SK-N-SH (cell line): ENCODE results near the gene NOP16.

Experiments
- EP300 ChIP-seq, 2 experiments: IDR thresholded peaks; 2 replicates each; pipeline versions ENCODE4 v1.4.0 to v1.6.1; 2012; ENCODE audit warnings: borderline replicate concordance in 1 of 2, low read depth in 1 of 2, low read length in 1 of 2
- FOSL2 ChIP-seq: IDR thresholded peaks from 2 replicates; pipeline ENCODE4 v1.4.0; 2012; ENCODE audit warnings: low read depth, mild to moderate bottlenecking, moderate library complexity, borderline replicate concordance
- FOXM1 ChIP-seq: IDR thresholded peaks from 2 replicates; pipeline ENCODE4 v1.4.0; 2012; ENCODE audit warnings: low read depth, mild to moderate bottlenecking
- GABPA ChIP-seq: IDR thresholded peaks from 2 replicates; pipeline ENCODE4 v1.4.0; 2012; ENCODE audit warnings: low read depth, mild to moderate bottlenecking
- JUND ChIP-seq: IDR thresholded peaks from 2 replicates; pipeline ENCODE4 v1.4.0; 2012
- POLR2AphosphoS5 ChIP-seq: IDR thresholded peaks from 2 replicates; pipeline ENCODE4 v1.6.1; 2012; ENCODE audit warnings: low read depth, low read length
- RAD21 ChIP-seq: IDR thresholded peaks from 2 replicates; pipeline ENCODE4 v1.6.1; 2012; ENCODE audit warnings: mild to moderate bottlenecking, low read length
- SIN3A ChIP-seq: IDR thresholded peaks from 2 replicates; pipeline ENCODE4 v1.6.1; 2012; ENCODE audit warnings: low read depth, mild to moderate bottlenecking, low read length, moderate library complexity, borderline replicate concordance
- SMC3 ChIP-seq: IDR thresholded peaks from 2 replicates; pipeline ENCODE4 v1.6.1; 2012; ENCODE audit warnings: low read depth, low read length, improper control_type of control experiment
- TAF1 ChIP-seq: IDR thresholded peaks from 2 replicates; pipeline ENCODE4 v1.6.1; 2012; ENCODE audit warnings: low read depth, mild to moderate bottlenecking, low read length, moderate library complexity, borderline replicate concordance
- TEAD4 ChIP-seq: IDR thresholded peaks from 2 replicates; pipeline ENCODE4 v1.4.0; 2012; ENCODE audit warnings: mild to moderate bottlenecking, borderline replicate concordance; ENCODE audit not compliant: insufficient read depth
- YY1 ChIP-seq: IDR thresholded peaks from 2 replicates; pipeline ENCODE4 v1.4.0; 2012; ENCODE audit warnings: low read depth, mild to moderate bottlenecking
- TF ChIP-seq, protein P1 (sequence below): fragments of 200-600 bp; sonication (generic); IDR thresholded peaks from 2 replicates; pipeline ENCODE4 v1.6.1; 2017; ENCODE audit warnings: antibody characterized with exemption, mild to moderate bottlenecking, moderate library complexity
- TF ChIP-seq, protein P2 (sequence below): IDR thresholded peaks from 2 replicates; pipeline ENCODE4 v1.6.1; 2012; ENCODE audit warnings: mild to moderate bottlenecking, low read depth, low read length, moderate library complexity

DNA sequence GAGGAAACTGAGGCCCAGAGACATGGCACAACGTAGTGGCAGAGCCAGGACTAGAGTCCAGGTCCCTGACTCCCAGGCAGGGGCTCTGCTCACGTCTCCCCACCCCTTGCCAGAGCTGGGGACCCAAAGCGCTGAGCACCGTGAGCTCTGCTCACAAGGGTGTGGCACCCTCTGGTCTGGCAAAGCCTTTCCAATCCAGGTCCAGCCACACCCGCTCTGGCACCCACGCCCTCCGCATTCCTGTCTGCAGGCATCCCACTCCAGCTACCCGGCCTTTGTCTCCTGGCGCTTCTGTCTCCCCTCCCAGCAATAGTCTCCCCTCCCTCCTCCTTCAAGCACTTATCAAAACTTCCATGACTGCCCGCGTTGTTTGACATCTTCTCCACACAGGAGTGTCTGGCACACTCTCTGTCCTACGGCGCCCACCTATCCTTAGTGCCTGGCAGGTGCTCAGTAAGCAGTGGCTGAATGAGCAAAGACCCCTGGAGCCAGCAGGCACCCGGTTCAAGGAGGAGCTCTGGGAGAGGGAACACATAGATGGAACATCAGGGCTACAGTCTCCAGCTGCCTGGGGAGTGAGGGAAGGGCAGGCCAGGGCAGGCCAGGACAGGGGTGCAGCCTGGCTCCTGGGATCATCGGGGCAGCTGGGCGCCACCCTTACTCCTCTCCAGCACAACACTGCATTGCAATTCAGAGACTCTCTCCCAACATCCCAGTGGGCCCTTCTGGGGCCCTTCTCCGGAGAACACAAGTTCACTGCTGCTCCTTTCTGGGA lies 12.2 kb upstream of the NOP16 start:
- TF ChIP-seq, protein P1, sequence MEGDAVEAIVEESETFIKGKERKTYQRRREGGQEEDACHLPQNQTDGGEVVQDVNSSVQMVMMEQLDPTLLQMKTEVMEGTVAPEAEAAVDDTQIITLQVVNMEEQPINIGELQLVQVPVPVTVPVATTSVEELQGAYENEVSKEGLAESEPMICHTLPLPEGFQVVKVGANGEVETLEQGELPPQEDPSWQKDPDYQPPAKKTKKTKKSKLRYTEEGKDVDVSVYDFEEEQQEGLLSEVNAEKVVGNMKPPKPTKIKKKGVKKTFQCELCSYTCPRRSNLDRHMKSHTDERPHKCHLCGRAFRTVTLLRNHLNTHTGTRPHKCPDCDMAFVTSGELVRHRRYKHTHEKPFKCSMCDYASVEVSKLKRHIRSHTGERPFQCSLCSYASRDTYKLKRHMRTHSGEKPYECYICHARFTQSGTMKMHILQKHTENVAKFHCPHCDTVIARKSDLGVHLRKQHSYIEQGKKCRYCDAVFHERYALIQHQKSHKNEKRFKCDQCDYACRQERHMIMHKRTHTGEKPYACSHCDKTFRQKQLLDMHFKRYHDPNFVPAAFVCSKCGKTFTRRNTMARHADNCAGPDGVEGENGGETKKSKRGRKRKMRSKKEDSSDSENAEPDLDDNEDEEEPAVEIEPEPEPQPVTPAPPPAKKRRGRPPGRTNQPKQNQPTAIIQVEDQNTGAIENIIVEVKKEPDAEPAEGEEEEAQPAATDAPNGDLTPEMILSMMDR: no peak
- TF ChIP-seq TEAD4: no peak
- no peak for TF ChIP-seq RAD21
- TF ChIP-seq GABPA: no peak
- no peak for TF ChIP-seq JUND
- TF ChIP-seq, protein P2, sequence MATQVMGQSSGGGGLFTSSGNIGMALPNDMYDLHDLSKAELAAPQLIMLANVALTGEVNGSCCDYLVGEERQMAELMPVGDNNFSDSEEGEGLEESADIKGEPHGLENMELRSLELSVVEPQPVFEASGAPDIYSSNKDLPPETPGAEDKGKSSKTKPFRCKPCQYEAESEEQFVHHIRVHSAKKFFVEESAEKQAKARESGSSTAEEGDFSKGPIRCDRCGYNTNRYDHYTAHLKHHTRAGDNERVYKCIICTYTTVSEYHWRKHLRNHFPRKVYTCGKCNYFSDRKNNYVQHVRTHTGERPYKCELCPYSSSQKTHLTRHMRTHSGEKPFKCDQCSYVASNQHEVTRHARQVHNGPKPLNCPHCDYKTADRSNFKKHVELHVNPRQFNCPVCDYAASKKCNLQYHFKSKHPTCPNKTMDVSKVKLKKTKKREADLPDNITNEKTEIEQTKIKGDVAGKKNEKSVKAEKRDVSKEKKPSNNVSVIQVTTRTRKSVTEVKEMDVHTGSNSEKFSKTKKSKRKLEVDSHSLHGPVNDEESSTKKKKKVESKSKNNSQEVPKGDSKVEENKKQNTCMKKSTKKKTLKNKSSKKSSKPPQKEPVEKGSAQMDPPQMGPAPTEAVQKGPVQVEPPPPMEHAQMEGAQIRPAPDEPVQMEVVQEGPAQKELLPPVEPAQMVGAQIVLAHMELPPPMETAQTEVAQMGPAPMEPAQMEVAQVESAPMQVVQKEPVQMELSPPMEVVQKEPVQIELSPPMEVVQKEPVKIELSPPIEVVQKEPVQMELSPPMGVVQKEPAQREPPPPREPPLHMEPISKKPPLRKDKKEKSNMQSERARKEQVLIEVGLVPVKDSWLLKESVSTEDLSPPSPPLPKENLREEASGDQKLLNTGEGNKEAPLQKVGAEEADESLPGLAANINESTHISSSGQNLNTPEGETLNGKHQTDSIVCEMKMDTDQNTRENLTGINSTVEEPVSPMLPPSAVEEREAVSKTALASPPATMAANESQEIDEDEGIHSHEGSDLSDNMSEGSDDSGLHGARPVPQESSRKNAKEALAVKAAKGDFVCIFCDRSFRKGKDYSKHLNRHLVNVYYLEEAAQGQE: no peak
- TF ChIP-seq EP300 (IDR thresholded peaks at IDR 0.05; ENCODE audit: borderline replicate concordance in 1 of 2, low read depth in 1 of 2, low read length in 1 of 2): no peak
- no peak for TF ChIP-seq YY1
- no peak for TF ChIP-seq POLR2AphosphoS5
- no peak for TF ChIP-seq TAF1
- TF ChIP-seq FOXM1: no peak
- no peak for TF ChIP-seq FOSL2
- no peak for TF ChIP-seq SMC3
- TF ChIP-seq SIN3A: no peak
